SK-N-SH treated with all-trans-retinoic acid at 6 μM for 48 hours (cell line): ENCODE results near the gene PPM1G.

Experiments
- ATAC-seq: fragments of 200-7000 bp; cut with Tn5 transposase; 3 replicates; pipeline ENCODE4 v1.9.1; 2020; ENCODE audit warnings: mild to moderate bottlenecking, moderate library complexity
- CREB5 ChIP-seq: fragments of 250-450 bp; sonication (Bioruptor Pico); IDR thresholded peaks from 2 replicates; pipeline ENCODE4 v1.5.1; 2020; ENCODE audit warnings: low read depth, mild to moderate bottlenecking, moderate library complexity
- CSDC2 ChIP-seq: fragments of 250-450 bp; sonication (Bioruptor Pico); IDR thresholded peaks from 2 replicates; pipeline ENCODE4 v1.5.0; 2020; ENCODE audit warnings: mild to moderate bottlenecking, moderate library complexity
- CSRNP3 ChIP-seq: fragments of 250-450 bp; sonication (Bioruptor Pico); IDR thresholded peaks from 2 replicates; pipeline ENCODE4 v1.5.1; 2021; ENCODE audit warnings: mild to moderate bottlenecking, moderate library complexity
- ESRRG ChIP-seq: fragments of 250-450 bp; sonication (Bioruptor Pico); IDR thresholded peaks from 2 replicates; pipeline ENCODE4 v1.6.1; 2021; ENCODE audit warnings: mild to moderate bottlenecking
- GLIS3 ChIP-seq: fragments of 250-450 bp; sonication (Bioruptor Pico); IDR thresholded peaks from 2 replicates; pipeline ENCODE4 v1.5.0; 2020; ENCODE audit warnings: mild to moderate bottlenecking, moderate library complexity
- PATZ1 ChIP-seq: fragments of 250-450 bp; sonication (Bioruptor Pico); IDR thresholded peaks from 2 replicates; pipeline ENCODE4 v1.8.0; 2020; ENCODE audit warnings: mild to moderate bottlenecking, moderate library complexity, borderline replicate concordance
- POU6F1 ChIP-seq: fragments of 250-450 bp; sonication (Bioruptor Pico); IDR thresholded peaks from 2 replicates; pipeline ENCODE4 v1.8.0; 2021; ENCODE audit warnings: low read depth, mild to moderate bottlenecking, moderate library complexity, borderline replicate concordance
- PPARA ChIP-seq: fragments of 250-450 bp; sonication (Bioruptor Pico); IDR thresholded peaks from 2 replicates; pipeline ENCODE4 v1.5.0; 2020; ENCODE audit warnings: mild to moderate bottlenecking, borderline replicate concordance
- RARB ChIP-seq: fragments of 250-450 bp; sonication (Bioruptor Pico); IDR thresholded peaks from 2 replicates; pipeline ENCODE4 v1.8.0; 2021; ENCODE audit warnings: mild to moderate bottlenecking, moderate library complexity
- SNAI2 ChIP-seq: fragments of 250-450 bp; sonication (Bioruptor Pico); IDR thresholded peaks from 2 replicates; pipeline ENCODE4 v1.5.0; 2020; ENCODE audit warnings: mild to moderate bottlenecking, moderate library complexity
- TCF4 ChIP-seq: fragments of 250-450 bp; sonication (Bioruptor Pico); IDR thresholded peaks from 2 replicates; pipeline ENCODE4 v1.8.0; 2021; ENCODE audit warnings: mild to moderate bottlenecking, moderate library complexity, borderline replicate concordance
- TSHZ2 ChIP-seq: fragments of 250-450 bp; sonication (Bioruptor Pico); IDR thresholded peaks from 2 replicates; pipeline ENCODE4 v1.5.0; 2020; ENCODE audit warnings: mild to moderate bottlenecking, moderate library complexity
- ZC3H10 ChIP-seq: fragments of 250-450 bp; sonication (Bioruptor Pico); IDR thresholded peaks from 2 replicates; pipeline ENCODE4 v1.5.1; 2021; ENCODE audit warnings: mild to moderate bottlenecking, moderate library complexity
- ZFP3 ChIP-seq: fragments of 250-450 bp; sonication (Bioruptor Pico); IDR thresholded peaks from 2 replicates; pipeline ENCODE4 v1.5.0; 2020; ENCODE audit warnings: mild to moderate bottlenecking, moderate library complexity
- ZNF565 ChIP-seq: fragments of 450-650 bp; formaldehyde crosslinking; conservative IDR thresholded peaks from 2 replicates; pipeline ENCODE4 v1.5.0; 2020; ENCODE audit warnings: low read depth, mild to moderate bottlenecking, moderate library complexity
- ZNF70 ChIP-seq: fragments of 450-650 bp; formaldehyde crosslinking; IDR thresholded peaks from 2 replicates; pipeline ENCODE4 v1.5.0; 2020; ENCODE audit warnings: mild to moderate bottlenecking, moderate library complexity

The PPM1G gene

GRCh38 chr2:27409321-27410073 is at the start of gene PPM1G:
PPM1G (minus strand) TSS chr2:27409591; CDS start chr2:27409422, 169 bp downstream.
- ATAC-seq = peak; percentile 97
- TF ChIP-seq CSDC2 (CRISPR knock-in tag) (peak; percentile 45; the same call in 1 of the 2 replicates), POU6F1 (CRISPR knock-in tag) (peak; percentile 74; the same call in 1 of the 2 replicates), CREB5 (CRISPR knock-in tag) (no peak), ZFP3 (CRISPR knock-in tag) (0 out of 2 replicates have a peak, but pooled peaks have one; percentile 16), GLIS3 (CRISPR knock-in tag) (peak; percentile 53; the same call in 1 of the 2 replicates), CSRNP3 (CRISPR knock-in tag) (0 out of 2 replicates have a peak, but pooled peaks have one; percentile 29), ZNF70 (no peak), SNAI2 (CRISPR knock-in tag) (peak; percentile 68; the same call in 1 of the 2 replicates)
- TF ChIP-seq, all 23 proteins: peak for 6

GRCh38 chr2:27453968-27454367 is 44.6 kb upstream of the PPM1G start:
- TF ChIP-seq TCF4 (CRISPR knock-in tag) = no peak
- TF ChIP-seq GLIS3 (CRISPR knock-in tag) = no peak
- no peak for TF ChIP-seq CREB5 (CRISPR knock-in tag)
- no peak for TF ChIP-seq PPARA (CRISPR knock-in tag)
- TF ChIP-seq ESRRG (CRISPR knock-in tag) = no peak
- TF ChIP-seq ZNF70 = no peak
- no peak for TF ChIP-seq CSRNP3 (CRISPR knock-in tag)
- no peak for TF ChIP-seq TSHZ2 (CRISPR knock-in tag)
- TF ChIP-seq RARB (CRISPR knock-in tag) = no peak
- TF ChIP-seq, all 23 proteins: peak for 0
- no peak for ATAC-seq

GRCh38 chr2:27451095-27451494 is 41.7 kb upstream of the PPM1G start:
- ATAC-seq = no peak
- no peak for TF ChIP-seq GLIS3 (CRISPR knock-in tag)
- TF ChIP-seq, all 23 proteins: peak for 0

- ATAC-seq = no peak
- TF ChIP-seq CSRNP3 (CRISPR knock-in tag) = no peak
- no peak for TF ChIP-seq RARB (CRISPR knock-in tag)
- TF ChIP-seq SNAI2 (CRISPR knock-in tag) = no peak
- TF ChIP-seq ZNF565 (CRISPR knock-in tag) = no peak
- TF ChIP-seq ZC3H10 (CRISPR knock-in tag) = no peak
- no peak for TF ChIP-seq TSHZ2 (CRISPR knock-in tag)
- no peak for TF ChIP-seq ZFP3 (CRISPR knock-in tag)
- TF ChIP-seq PATZ1 (CRISPR knock-in tag) = no peak
Measured at GRCh38 chr2:27448381-27448780, 39.0 kb upstream of the PPM1G start.
